Tibial nerve (tissue), 4 donors: ENCODE data around the gene PLEKHO1. TPM values are rescaled to one million over a fixed set of nuclear protein-coding genes. Genes with fewer than 3 reads are reported as not detected.
A peak's percentile ranks its signal among the peaks of the same experiment; 100 is the strongest.

ENCODE experiments used
- DNase-seq, 2 donors: peaks; one replicate each; pipeline ENCODE4 v3.0.0-alpha.2; 2019; ENCODE audit warnings: low spot score in 2 of 2
- H3K27ac ChIP-seq, 4 donors: fragments of 200-600 bp; sonication (generic) in 3 of 4; one replicate each; pipeline ENCODE4 v1.5.1; 2017 to 2019; ENCODE audit warnings: mild to moderate bottlenecking in 1 of 4
- H3K27me3 ChIP-seq, 2 donors: fragments of 200-600 bp; sonication (generic) in 1 of 2; one replicate each; pipeline versions ENCODE4 v1.5.1 to v1.6.0; 2017 to 2019
- H3K36me3 ChIP-seq, 3 donors: fragments of 200-600 bp; sonication (generic); one replicate each; pipeline ENCODE4 v1.5.1; 2018 to 2019
- H3K4me1 ChIP-seq, 4 donors: fragments of 200-600 bp; sonication (generic) in 3 of 4; one replicate each; pipeline ENCODE4 v1.5.1; 2017 to 2019
- H3K4me3 ChIP-seq, 4 donors: fragments of 200-600 bp; sonication (generic) in 3 of 4; one replicate each; pipeline ENCODE4 v1.5.1; 2017 to 2019; ENCODE audit warnings: mild to moderate bottlenecking in 1 of 4, moderate library complexity in 1 of 4
- H3K9me3 ChIP-seq, 4 donors: fragments of 200-600 bp; sonication (generic) in 3 of 4; one replicate each; pipeline ENCODE4 v1.5.1; 2017 to 2019
- CTCF ChIP-seq, 5 experiments: fragments of 200-600 bp in 3 of 5; fragments of 450-650 bp in 2 of 5; sonication (generic) in 3 of 5; IDR thresholded peaks; one replicate each; pipeline ENCODE4 v1.5.1; 2016 to 2019; ENCODE audit warnings: antibody characterized with exemption in 5 of 5, mild to moderate bottlenecking in 3 of 5, moderate library complexity in 2 of 5
- EP300 ChIP-seq, 2 donors: sonication (generic); formaldehyde crosslinking; IDR thresholded peaks; one replicate each; pipeline ENCODE4 v1.6.1; 2017; ENCODE audit warnings: antibody characterized with exemption in 2 of 2, mild to moderate bottlenecking in 1 of 2
- POLR2A ChIP-seq, 2 donors: fragments of 450-650 bp; IDR thresholded peaks; one replicate each; pipeline ENCODE4 v1.6.1; 2017; ENCODE audit warnings: antibody characterized with exemption in 2 of 2, mild to moderate bottlenecking in 2 of 2, moderate library complexity in 2 of 2
- WGBS, 2 donors: methylation state at CpG; one replicate each; pipeline ENCODE4 v1.1.5; 2018; 5-methylcytosine and 5-hydroxymethylcytosine counted together
- total RNA-seq, 4 donors: library from RNA; depleted of rRNA; stranded (reverse); fragments of >200 nt; gene quantifications; one replicate each; pipeline ENCODE4 v1.1.0, GENCODE V29; 2016

Gene PLEKHO1
- 10 to 100 TPM; 37.8 to 55.2 (median 39.9) TPM for total RNA-seq

GRCh38 chr1:150149271-150150132 lies at the start of gene PLEKHO1:
TSS of gene PLEKHO1 (plus strand) at chr1:150149916. CDS start at chr1:150150258, 342 bp downstream.
- Histone ChIP-seq H3K4me3 (peak within 1 kb of the TSS; percentile 66 to 95 (median 90)), H3K27ac (peak within 1 kb of the TSS; percentile 84 to 97 (median 94)), H3K27me3 (no peaks in the 10 kb centered on the region), H3K9me3 (no peaks in the 10 kb centered on the region), H3K4me1 (peaks cover 0 to 51% (median 13%) of the 10 kb centered on the region in 4 donors), H3K36me3 (peaks cover 0 to 11% (median 7%) of the 10 kb centered on the region in 3 donors)
- DNase-seq: peak; percentile 68 to 76
- TF ChIP-seq CTCF (IDR thresholded peaks at IDR 0.05): peak in 1 of 5 experiments; percentile 34
- TF ChIP-seq EP300 (IDR thresholded peaks at IDR 0.05): peak in 1 of 2 donors; percentile 76
- TF ChIP-seq POLR2A (IDR thresholded peaks at IDR 0.05): peak; percentile 84 to 88
- WGBS, 2 donors: 1% methylated on average over 38 to 47 of the region's 89 CpGs

- Histone ChIP-seq H3K4me1 (no peaks in the 10 kb centered on the region), H3K27ac (no peak overlapping the region), H3K4me3 (no peak overlapping the region), H3K9me3 (no peaks in the 10 kb centered on the region), H3K36me3 (peaks cover 0 to 40% (median 0%) of the 10 kb centered on the region in 3 donors), H3K27me3 (no peaks in the 10 kb centered on the region)
- 28 to 32% methylated on average over 1 of the region's 1 CpG for WGBS, 2 donors
- no peak for DNase-seq
- no peak for TF ChIP-seq POLR2A (IDR thresholded peaks at IDR 0.05)
- TF ChIP-seq EP300 (IDR thresholded peaks at IDR 0.05): no peak
- TF ChIP-seq CTCF (IDR thresholded peaks at IDR 0.05): no peak
Measured at GRCh38 chr1:150102986-150103385, 46.7 kb upstream of the PLEKHO1 start.

- Histone ChIP-seq H3K36me3 (peaks cover 0 to 15% (median 0%) of the 10 kb centered on the region in 3 donors), H3K4me1 (no peaks in the 10 kb centered on the region), H3K27me3 (no peaks in the 10 kb centered on the region), H3K27ac (no peak overlapping the region), H3K4me3 (no peak overlapping the region), H3K9me3 (no peaks in the 10 kb centered on the region)
- TF ChIP-seq EP300 (IDR thresholded peaks at IDR 0.05) (no peak), CTCF (IDR thresholded peaks at IDR 0.05) (no peak), POLR2A (IDR thresholded peaks at IDR 0.05) (no peak)
- WGBS, 2 donors: 91 to 92% methylated on average over 7 of the region's 7 CpGs
- no peak for DNase-seq
Measured at GRCh38 chr1:150106341-150106740, 43.4 kb upstream of the PLEKHO1 start.

- WGBS, 2 donors: 55 to 60% methylated on average over 3 of the region's 3 CpGs
- Histone ChIP-seq H3K4me3 (no peak overlapping the region), H3K4me1 (no peaks in the 10 kb centered on the region), H3K9me3 (peaks cover 0 to 2% (median 0%) of the 10 kb centered on the region in 4 donors), H3K36me3 (peaks cover 0 to 26% (median 0%) of the 10 kb centered on the region in 3 donors), H3K27ac (peak overlapping the region in 3 of 4 donors; percentile 48 to 88 (median 61)), H3K27me3 (no peaks in the 10 kb centered on the region)
- DNase-seq: no peak
- TF ChIP-seq EP300 (IDR thresholded peaks at IDR 0.05) (no peak), CTCF (IDR thresholded peaks at IDR 0.05) (no peak), POLR2A (IDR thresholded peaks at IDR 0.05) (no peak)
Measured at GRCh38 chr1:150109586-150109985, 40.1 kb upstream of the PLEKHO1 start.

- no peak for TF ChIP-seq EP300 (IDR thresholded peaks at IDR 0.05)
- no peak for TF ChIP-seq CTCF (IDR thresholded peaks at IDR 0.05)
- no peak for TF ChIP-seq POLR2A (IDR thresholded peaks at IDR 0.05)
- WGBS, 2 donors: 40 to 46% methylated on average over 2 of the region's 2 CpGs
- Histone ChIP-seq H3K4me1 (no peaks in the 10 kb centered on the region), H3K27me3 (no peaks in the 10 kb centered on the region), H3K9me3 (peaks cover 0 to 7% (median 0%) of the 10 kb centered on the region in 4 donors), H3K4me3 (no peak overlapping the region), H3K27ac (peak overlapping the region in 3 of 4 donors; percentile 48 to 88 (median 61)), H3K36me3 (peaks cover 0 to 26% (median 0%) of the 10 kb centered on the region in 3 donors)
- DNase-seq: no peak
Measured at GRCh38 chr1:150110116-150110515, 39.6 kb upstream of the PLEKHO1 start.
